ENCODE data around the gene OPTN.

- TF ChIP-seq POLR2A (IDR thresholded peaks at IDR 0.05; ENCODE audit: low read depth) (no peak), CTCF (IDR thresholded peaks at IDR 0.05) (no peak)
Observed at GRCh38 chr10:13095929-13096328, 4.0 kb upstream of the OPTN start.

Data from esophagus muscularis mucosa (tissue), 3 donors.